HG02973 (cell line): ENCODE data around the gene POLR2L.
A peak's percentile ranks its signal among the peaks of the same experiment; 100 is the strongest.

ENCODE experiments used
- ATAC-seq: cut with Tn5 transposase; IDR thresholded peaks from one replicate; pipeline ENCODE4 v1.9.1; 2021; ENCODE audit warnings: moderate library complexity; ENCODE audit not compliant: unreplicated experiment

The POLR2L gene

GRCh38 chr11:839875-840617, 2.3 kb downstream of the POLR2L start:
- no peak for ATAC-seq

- ATAC-seq, result no peak
Observed at GRCh38 chr11:839280-839623, 3.1 kb downstream of the POLR2L start.

- ATAC-seq, result no peak
Observed at GRCh38 chr11:838441-839279, 3.7 kb downstream of the POLR2L start.

GRCh38 chr11:837990-838307, 4.4 kb downstream of the POLR2L start:
- ATAC-seq, result no peak

GRCh38 chr11:837189-837989, 4.9 kb downstream of the POLR2L start:
- no peak for ATAC-seq

GRCh38 chr11:836700-837099, 5.6 kb downstream of the POLR2L start:
- no peak for ATAC-seq

GRCh38 chr11:836274-836673, 6.1 kb downstream of the POLR2L start:
- no peak for ATAC-seq

- no peak for ATAC-seq
Observed at GRCh38 chr11:834371-835316, 7.7 kb downstream of the POLR2L start.

GRCh38 chr11:833849-834311, 8.4 kb downstream of the POLR2L start:
- no peak for ATAC-seq

- peak; percentile 24 for ATAC-seq
Observed at GRCh38 chr11:833114-833791, 9.1 kb downstream of the POLR2L start.

GRCh38 chr11:832529-833113, 9.7 kb downstream of the POLR2L start, which contains the start of gene CD151:
CD151 (plus strand) TSS chr11:832952; CDS start chr11:836070, 3,118 bp downstream.
- peak; percentile 35 for ATAC-seq

- ATAC-seq, result no peak
Observed at GRCh38 chr11:831961-832528, 10.3 kb downstream of the POLR2L start.

GRCh38 chr11:831118-831864, 11.0 kb downstream of the POLR2L start:
- no peak for ATAC-seq

- ATAC-seq, result no peak
Observed at GRCh38 chr11:830295-831117, 11.8 kb downstream of the POLR2L start.

GRCh38 chr11:829847-830294, 12.5 kb downstream of the POLR2L start:
- ATAC-seq, result no peak

GRCh38 chr11:829176-829846, 13.0 kb downstream of the POLR2L start:
- ATAC-seq, result no peak
